Measurements from ENCODE around the gene WDR93.

The WDR93 gene

DNA sequence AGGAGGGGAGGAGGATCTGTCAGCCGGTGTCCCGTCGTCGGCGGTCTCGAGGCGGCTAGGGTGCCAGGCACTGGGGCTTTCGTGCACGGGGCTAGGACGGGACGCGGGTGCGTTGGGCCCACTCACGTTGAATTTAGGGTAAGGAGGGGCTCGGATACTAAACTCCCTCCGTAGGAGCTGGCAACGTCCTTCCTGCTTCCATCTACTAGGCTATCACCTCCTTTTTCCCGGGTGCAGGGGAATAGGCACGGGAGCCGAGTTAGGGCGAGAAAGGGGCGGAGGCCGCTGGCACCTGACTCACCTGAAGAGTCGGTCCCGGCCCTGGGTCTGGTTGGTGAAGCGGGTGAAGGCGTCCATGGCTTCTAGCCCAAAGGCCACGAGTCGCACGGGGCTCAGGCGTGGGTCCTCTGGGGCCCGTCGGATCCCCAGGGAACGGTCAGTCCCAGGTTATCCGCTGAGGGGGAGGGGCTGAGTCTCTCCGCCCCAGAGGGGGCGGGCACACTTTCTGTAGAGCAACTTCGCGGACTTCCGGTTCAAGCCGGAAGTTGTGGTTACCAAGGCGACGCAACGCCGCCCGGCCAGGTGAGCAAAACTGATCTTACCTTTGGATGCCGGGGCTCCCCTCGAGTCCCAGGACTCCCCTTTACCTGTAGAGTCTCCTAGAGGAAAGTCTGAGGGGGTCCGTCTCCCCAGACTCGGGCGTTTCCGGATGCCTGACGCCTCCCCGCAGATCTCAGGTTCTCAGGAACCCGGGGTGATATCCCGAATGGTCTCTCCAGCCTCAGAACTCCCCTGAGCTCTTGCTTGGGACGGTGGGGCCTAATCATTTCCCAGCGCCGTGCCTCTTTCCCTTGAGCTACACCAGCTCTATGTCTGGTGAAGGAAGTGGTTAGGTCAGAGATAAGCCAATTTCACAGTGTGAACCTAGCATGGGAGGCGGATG, at the start of gene WDR93, which contains the start of gene PEX11A:
TSS of gene WDR93 (plus strand) at position 536 of the 943 bp plus-strand sequence. CDS start 10,936 bp downstream, outside the sequence.
TSS of gene PEX11A (minus strand) at position 479 of the 943 bp plus-strand sequence. CDS start at position 357, 122 bp downstream.
- peak; percentile 82 for DNase-seq

- DNase-seq = no peak
Observed at GRCh38 chr15:89641053-89641452, 49.6 kb upstream of the WDR93 start.

DNA sequence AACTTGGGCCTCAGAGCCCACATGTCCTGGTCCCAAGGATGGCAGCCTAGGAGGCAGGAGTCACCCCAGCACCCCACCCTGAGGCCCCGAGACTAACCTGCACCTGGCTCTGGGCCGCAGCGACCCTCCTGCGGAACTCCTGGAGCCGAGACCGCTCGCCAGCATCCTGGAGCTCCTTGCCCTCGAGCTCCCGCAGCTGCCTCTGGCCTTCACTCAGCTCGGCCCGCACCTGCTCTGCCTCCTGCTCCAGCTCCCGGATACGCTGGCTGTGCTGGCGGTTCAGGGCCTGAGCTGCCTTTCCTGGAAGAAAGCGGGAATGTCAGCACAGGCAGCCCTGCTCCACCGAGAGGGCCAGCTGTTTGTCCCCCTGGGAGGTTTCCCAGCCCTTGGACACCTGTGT, 48.5 kb upstream of the WDR93 start:
- no peak for DNase-seq

- DNase-seq = no peak
Observed at GRCh38 chr15:89645680-89646079, 44.9 kb upstream of the WDR93 start.

- DNase-seq = no peak
Observed at GRCh38 chr15:89646416-89647141, 44.0 kb upstream of the WDR93 start.

DNA sequence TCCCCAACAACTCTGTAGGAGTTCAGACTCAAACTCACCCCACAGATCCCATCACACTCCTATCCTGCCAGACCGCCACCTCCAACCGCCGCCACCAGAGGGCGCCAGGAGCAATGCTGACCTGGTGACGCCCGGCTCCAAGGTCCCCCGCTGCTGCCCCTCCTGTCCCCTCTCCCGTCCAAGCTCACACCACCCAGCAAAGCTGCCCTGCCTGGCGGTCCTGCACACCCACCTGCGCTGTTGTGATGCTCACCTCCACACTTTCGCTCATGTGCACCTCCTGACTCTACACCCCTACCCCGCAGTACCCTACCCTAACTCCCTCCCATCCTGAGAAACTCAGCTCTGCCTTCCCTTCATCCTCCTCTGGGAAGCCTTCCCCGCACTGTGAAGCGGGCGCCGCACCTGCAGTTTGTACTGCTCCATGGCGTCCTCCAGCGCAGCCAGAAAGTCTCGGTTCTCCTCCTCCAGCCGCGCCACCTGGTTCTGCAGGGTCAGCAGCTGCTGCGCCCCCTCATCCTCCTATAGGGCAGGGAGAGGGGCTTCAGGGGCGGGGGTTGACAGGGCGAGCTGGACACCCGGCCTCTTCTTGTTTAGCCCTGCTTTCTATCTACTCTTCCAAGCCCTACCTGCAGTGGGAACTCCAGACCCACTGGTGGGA, 43.3 kb upstream of the WDR93 start:
- DNase-seq = peak; percentile 41

DNA sequence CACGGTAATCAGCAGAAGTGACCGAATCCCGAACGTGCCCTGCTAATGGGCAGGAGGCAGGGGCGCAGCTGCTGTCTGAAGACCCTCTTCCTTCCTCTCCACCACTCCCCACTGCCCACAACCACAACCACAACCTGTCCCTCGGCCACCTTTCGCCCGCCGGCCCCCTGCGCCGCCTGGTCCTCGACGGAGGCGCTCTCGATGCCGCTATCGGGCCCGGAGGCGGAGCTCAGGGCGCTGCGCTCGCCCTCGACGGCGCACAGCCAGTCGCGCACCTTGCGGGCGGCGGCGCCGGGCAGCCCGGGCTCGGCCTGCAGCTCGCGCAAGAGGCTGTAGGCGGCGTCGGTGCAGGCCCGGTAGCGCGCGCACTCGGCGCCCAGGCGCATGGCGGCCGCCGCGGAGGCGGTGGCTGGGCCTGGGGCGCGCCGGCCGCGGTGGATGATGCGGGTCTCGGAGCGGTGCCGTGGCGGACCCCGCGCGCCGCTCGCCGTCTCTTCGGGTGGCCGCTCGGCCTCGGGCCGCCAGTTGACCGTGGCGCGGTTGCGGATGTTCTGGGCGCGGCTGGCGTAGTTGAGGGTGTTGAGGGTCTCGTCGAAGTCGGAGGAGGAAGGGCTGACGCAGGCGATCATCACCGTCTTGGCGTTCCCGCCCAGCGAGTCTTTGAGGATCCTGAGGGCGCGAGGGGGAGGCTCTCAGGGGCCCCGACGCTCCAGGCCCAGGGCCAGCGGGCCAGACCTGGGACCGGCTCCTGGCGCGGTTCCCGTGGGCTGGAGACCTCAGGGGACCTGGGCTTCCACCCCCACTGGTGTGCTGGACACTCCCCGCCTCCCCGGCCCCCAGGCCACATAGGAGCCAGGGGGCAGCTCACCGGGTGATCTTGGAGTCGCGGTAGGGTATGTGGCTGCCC, 42.3 kb upstream of the WDR93 start:
- no peak for DNase-seq

- no peak for DNase-seq
Observed at GRCh38 chr15:89649013-89649625, 41.5 kb upstream of the WDR93 start.

DNA sequence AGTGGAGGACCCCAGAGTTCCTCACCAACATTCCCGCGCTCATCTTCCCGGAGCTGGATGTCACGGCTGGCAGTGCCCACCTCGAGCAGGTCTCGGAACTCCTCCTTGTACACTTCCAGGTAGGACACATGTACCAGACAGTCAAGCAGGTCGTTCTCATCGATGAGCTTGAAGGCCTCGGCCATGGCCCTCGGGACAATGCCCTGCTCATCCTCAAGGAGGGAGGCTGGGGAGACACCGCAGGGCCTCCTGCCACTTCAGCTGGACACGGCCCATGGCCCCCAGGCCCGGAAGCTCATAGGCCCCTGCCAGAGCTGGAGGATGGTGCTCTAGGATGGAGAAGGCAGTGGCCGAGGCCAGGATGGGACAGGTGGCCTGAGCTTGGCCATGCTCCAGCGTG, 40.9 kb upstream of the WDR93 start:
- no peak for DNase-seq

- no peak for DNase-seq
Observed at GRCh38 chr15:89652131-89652530, 38.5 kb upstream of the WDR93 start.

GRCh38 chr15:89652666-89653065, 37.9 kb upstream of the WDR93 start:
- no peak for DNase-seq

DNA sequence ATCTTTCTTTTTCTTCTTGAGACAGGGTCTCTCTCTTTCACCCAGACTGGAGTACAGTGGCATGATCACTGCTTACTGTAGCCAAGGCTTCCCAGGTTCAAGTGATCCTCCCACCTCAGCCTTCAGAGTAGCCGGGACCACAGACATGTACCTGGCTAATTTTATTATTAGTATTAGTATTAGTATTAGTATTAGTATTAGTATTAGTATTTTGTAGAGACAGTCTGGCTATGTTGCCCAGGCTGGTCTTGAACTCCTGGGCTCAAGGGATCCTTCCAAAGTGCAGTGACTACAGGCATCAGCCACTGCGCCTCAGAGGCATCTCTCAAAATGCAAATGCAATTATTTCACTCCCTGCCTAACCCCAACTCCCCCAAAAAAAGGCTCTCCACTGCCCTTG, 37.0 kb upstream of the WDR93 start:
- no peak for DNase-seq

GRCh38 chr15:89654301-89654761, 36.3 kb upstream of the WDR93 start:
- DNase-seq = no peak

DNA sequence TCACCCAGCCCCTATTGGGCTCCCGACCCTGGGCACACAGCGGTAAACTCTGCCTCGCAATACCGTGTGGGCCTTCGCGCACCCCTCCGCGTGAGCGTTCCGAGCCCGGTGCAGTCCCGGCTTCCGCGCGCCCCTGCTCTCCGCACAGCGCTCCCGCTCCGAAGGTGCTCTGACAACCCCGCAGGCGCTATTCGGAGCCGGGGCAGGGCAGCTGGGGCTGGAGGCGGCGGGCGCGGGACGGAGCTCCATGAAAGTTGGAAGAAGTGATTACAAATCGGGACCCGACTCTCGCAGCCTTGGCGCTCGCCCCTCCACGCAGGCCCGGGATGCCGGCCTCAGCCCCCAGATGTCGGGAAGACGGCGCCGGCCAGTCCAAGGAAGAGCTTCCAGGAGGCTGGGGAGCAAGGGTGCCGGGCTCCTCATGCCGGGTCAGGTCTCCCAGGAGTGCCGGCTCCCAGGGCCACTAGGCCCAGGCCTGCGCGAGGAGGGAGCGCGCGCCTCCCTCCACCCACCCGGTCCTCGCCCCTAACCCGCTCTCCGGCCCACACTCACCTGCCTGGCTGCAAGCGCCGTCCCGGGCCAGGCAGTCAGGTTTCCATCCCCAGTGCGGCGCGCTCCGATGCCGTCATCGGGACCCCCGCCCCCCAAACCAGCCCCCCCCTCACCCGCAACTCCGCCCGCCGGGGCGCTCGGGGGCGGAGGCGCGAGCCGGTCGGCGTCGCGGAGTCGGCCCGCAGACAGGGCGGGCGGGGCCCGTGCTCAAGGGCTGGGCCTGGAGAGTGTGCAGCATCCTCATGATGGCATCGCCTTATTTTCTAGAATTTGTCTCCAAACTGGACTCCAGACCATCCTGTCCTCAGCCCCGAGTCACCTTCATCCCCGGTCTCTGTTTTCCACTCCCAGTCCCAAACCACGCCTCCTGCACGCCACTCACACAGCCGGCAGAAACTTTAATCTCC, 35.5 kb upstream of the WDR93 start, which contains the start of gene KIF7:
TSS of gene KIF7 (minus strand) at position 621 of the 959 bp plus-strand sequence. CDS start 2,537 bp downstream, outside the sequence.
- DNase-seq = no peak

DNA sequence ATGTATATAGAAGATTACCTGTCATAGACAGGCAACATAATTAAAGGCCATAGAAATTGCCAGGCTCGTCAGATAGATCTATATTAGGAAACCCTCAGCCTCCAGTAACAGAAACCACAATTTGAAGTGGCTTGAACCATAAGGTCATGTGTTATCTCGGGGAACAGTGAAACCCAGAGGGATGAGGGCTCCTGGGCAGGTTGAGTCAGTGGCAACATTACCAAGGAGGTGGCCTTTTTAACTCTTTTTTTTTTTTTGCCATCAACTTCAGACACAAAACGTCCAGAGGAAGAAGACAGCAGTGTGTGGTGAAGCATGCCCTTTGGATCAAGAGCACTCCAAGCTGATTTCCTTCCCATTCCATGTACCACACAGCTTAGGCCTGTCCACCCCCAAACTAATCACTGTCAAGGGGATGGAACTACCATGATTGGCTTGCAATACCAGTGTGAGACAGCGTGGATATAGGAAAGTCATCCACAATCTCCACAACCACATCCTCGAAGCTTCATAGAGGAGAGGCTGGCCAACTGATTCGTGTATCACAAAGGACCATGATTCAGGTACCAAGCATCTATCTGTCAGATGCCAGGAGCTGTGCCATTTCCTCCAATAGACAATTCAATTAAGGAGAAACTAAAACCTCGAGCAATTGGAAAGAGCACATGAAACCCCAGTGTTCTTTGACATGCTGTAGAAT, 34.3 kb upstream of the WDR93 start:
- DNase-seq = no peak

- no peak for DNase-seq
Observed at GRCh38 chr15:89657686-89658200, 32.9 kb upstream of the WDR93 start.

DNA sequence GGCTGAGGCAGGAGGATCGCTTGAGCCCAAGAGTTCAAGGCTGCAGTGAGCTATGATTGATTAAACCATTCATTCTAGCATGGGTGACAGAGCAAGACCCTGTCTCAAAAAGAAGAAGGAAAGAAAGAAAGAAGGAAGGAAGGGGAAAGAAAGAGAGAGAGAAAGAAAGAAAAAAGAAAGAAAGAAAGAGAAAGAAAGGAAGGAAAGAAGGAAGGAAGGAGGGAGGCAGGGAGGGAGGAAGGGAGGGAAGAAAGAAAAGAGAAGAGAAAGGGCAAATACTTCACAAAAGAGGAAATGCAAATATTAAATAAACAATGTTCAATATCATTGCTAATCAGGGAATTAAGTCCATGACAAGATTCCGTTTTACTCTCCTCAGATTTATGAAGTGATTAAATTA, 31.3 kb upstream of the WDR93 start:
- DNase-seq = no peak

GRCh38 chr15:89660556-89660955, 30.1 kb upstream of the WDR93 start:
- no peak for DNase-seq

DNA sequence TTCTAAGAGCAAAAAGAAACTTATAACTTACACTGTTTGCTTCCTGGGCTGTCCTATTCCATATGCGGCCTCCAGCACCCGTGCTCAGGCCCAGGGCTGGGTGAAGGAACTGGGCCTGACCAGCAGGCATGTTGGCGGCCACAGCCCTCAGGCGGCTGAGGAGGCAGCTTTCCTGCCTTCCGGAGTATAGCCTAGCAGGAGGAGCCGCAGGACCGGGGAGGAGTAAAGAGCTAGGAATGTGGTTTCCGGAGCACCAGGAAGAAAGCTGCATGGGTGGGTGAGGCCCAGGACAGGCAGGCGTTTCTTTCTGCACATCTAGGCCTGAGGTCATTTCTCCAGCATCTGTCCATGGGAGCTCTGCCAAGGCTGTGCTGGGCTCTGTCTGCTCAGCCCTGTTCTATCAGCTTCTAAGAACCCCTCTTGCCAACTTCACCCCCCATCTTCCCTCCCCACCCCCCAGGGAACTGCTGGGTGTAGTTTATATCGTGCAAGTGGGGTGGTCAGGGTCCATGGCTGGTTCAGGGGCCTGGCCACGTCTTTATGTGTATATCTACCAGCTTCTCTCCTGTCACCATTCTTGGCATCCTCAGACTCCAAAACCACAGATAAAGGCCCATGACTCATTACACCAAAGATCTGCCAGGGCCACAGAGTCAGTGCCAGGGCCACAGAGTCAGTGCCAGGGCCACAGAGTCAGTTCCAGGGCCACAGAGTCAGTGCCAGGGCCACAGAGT, 27.6 kb upstream of the WDR93 start:
- no peak for DNase-seq
